ENCODE results near the gene MYZAP.
"Not testable (repeated sequence)": the region's sequence is repeated elsewhere in the genome, so short reads cannot be mapped to it uniquely, and the experiment has no call there.

The MYZAP gene

GRCh38 chr15:57609805-57610529, 18.3 kb downstream of the MYZAP start:
- H3K4me3 ChIP-seq (ENCODE audit: control insufficient read depth, low read depth, low read length): no peak overlapping the region
- DNase-seq (ENCODE audit: low read depth): peak; percentile 66
- TF ChIP-seq CTCF (conservative IDR thresholded peaks at IDR 0.05; ENCODE audit: control insufficient read depth, insufficient read depth, low read depth, low read length): no peak

GRCh38 chr15:57611123-57611522, 19.4 kb downstream of the MYZAP start:
- no peak overlapping the region for H3K4me3 ChIP-seq (ENCODE audit: control insufficient read depth, low read depth, low read length)

GRCh38 chr15:57611938-57612337, 20.2 kb downstream of the MYZAP start:
- peak; percentile 33 for TF ChIP-seq CTCF (conservative IDR thresholded peaks at IDR 0.05; ENCODE audit: control insufficient read depth, insufficient read depth, low read depth, low read length)
- DNase-seq (ENCODE audit: low read depth): peak; percentile 30

More at GRCh38 chr15:57611123-57611522, 19.4 kb downstream of the MYZAP start:
- TF ChIP-seq CTCF (conservative IDR thresholded peaks at IDR 0.05; ENCODE audit: control insufficient read depth, insufficient read depth, low read depth, low read length): no peak
- no peak for DNase-seq (ENCODE audit: low read depth)

GRCh38 chr15:57614241-57614640, 22.5 kb downstream of the MYZAP start:
- H3K4me3 ChIP-seq (ENCODE audit: control insufficient read depth, low read depth, low read length): no peak overlapping the region
- no peak for TF ChIP-seq CTCF (conservative IDR thresholded peaks at IDR 0.05; ENCODE audit: control insufficient read depth, insufficient read depth, low read depth, low read length)
- DNase-seq (ENCODE audit: low read depth): no peak

More at GRCh38 chr15:57611938-57612337, 20.2 kb downstream of the MYZAP start:
- H3K4me3 ChIP-seq (ENCODE audit: control insufficient read depth, low read depth, low read length): no peak overlapping the region

GRCh38 chr15:57615951-57616496, 24.3 kb downstream of the MYZAP start:
- DNase-seq (ENCODE audit: low read depth): not testable (repeated sequence)

GRCh38 chr15:57618325-57618724, 26.6 kb downstream of the MYZAP start:
- no peak overlapping the region for H3K4me3 ChIP-seq (ENCODE audit: control insufficient read depth, low read depth, low read length)
- DNase-seq (ENCODE audit: low read depth): no peak
- no peak for TF ChIP-seq CTCF (conservative IDR thresholded peaks at IDR 0.05; ENCODE audit: control insufficient read depth, insufficient read depth, low read depth, low read length)

More at GRCh38 chr15:57615951-57616496, 24.3 kb downstream of the MYZAP start:
- not testable (repeated sequence) for H3K4me3 ChIP-seq (ENCODE audit: control insufficient read depth, low read depth, low read length)

GRCh38 chr15:57619746-57620145, 28.0 kb downstream of the MYZAP start:
- H3K4me3 ChIP-seq (ENCODE audit: control insufficient read depth, low read depth, low read length): no peak overlapping the region
- DNase-seq (ENCODE audit: low read depth): no peak
- no peak for TF ChIP-seq CTCF (conservative IDR thresholded peaks at IDR 0.05; ENCODE audit: control insufficient read depth, insufficient read depth, low read depth, low read length)

Measured in fibroblast of mammary gland (primary cell).